Parathyroid adenoma (tissue), 2 donors: ENCODE data around the gene PPARA.

ENCODE experiments used
- H2AFZ ChIP-seq: fragments of 300-600 bp; sonication (generic); one replicate; pipeline ENCODE4 v1.7.0; 2017; ENCODE audit warnings: antibody characterized with exemption, mild to moderate bottlenecking
- H3K27ac ChIP-seq: fragments of 300-600 bp; sonication (generic); one replicate; pipeline ENCODE4 v1.7.0; 2017
- H3K27me3 ChIP-seq: fragments of 300-600 bp; sonication (generic); one replicate; pipeline ENCODE4 v1.7.0; 2017; ENCODE audit warnings: low read length; ENCODE audit not compliant: control insufficient read depth, insufficient read depth
- H3K36me3 ChIP-seq: fragments of 300-600 bp; sonication (generic); one replicate; pipeline ENCODE4 v1.7.0; 2017; ENCODE audit warnings: low read length; ENCODE audit not compliant: control insufficient read depth, insufficient read depth
- H3K4me1 ChIP-seq: fragments of 300-600 bp; sonication (generic); one replicate; pipeline ENCODE4 v1.7.0; 2017; ENCODE audit warnings: control low read depth
- H3K4me2 ChIP-seq: fragments of 300-600 bp; sonication (generic); one replicate; pipeline ENCODE4 v1.7.0; 2017; ENCODE audit warnings: low read length
- H3K4me3 ChIP-seq: fragments of 300-600 bp; sonication (generic); one replicate; pipeline ENCODE4 v1.7.0; 2017; ENCODE audit warnings: low read depth, low read length
- H3K79me2 ChIP-seq: fragments of 300-600 bp; sonication (generic); one replicate; pipeline ENCODE4 v1.7.0; 2017; ENCODE audit warnings: control low read depth
- H3K9ac ChIP-seq: fragments of 300-600 bp; sonication (generic); one replicate; pipeline ENCODE4 v1.7.0; 2017; ENCODE audit warnings: mild to moderate bottlenecking
- H3K9me3 ChIP-seq: fragments of 300-600 bp; sonication (generic); one replicate; pipeline ENCODE4 v1.7.0; 2017; ENCODE audit warnings: low read length; ENCODE audit not compliant: control insufficient read depth
- CTCF ChIP-seq: fragments of 300-600 bp; sonication (generic); IDR thresholded peaks from one replicate; pipeline ENCODE4 v1.7.0; 2017; ENCODE audit warnings: antibody characterized with exemption, mild to moderate bottlenecking
- donor health status: primary hyperparathyroidism.

The PPARA gene

GRCh38 chr22:46162771-46163556, 12.6 kb downstream of the PPARA start:
- no peak overlapping the region for H3K4me2 ChIP-seq
- no peaks in the 10 kb centered on the region for H3K4me1 ChIP-seq
- H3K4me3 ChIP-seq = no peak overlapping the region
- no peaks in the 10 kb centered on the region for H3K27me3 ChIP-seq
- TF ChIP-seq CTCF = no peak
- H2AFZ ChIP-seq = no peak overlapping the region
- H3K27ac ChIP-seq = no peak overlapping the region
- no peaks in the 10 kb centered on the region for H3K9me3 ChIP-seq
- no peaks in the 10 kb centered on the region for H3K36me3 ChIP-seq
- peaks cover 3% of the 10 kb centered on the region for H3K79me2 ChIP-seq
- H3K9ac ChIP-seq = no peak overlapping the region

- H3K4me1 ChIP-seq = no peaks in the 10 kb centered on the region
- H3K36me3 ChIP-seq = no peaks in the 10 kb centered on the region
- no peak overlapping the region for H2AFZ ChIP-seq
- H3K4me3 ChIP-seq = no peak overlapping the region
- no peak overlapping the region for H3K27ac ChIP-seq
- H3K27me3 ChIP-seq = no peaks in the 10 kb centered on the region
- no peak overlapping the region for H3K4me2 ChIP-seq
- no peaks in the 10 kb centered on the region for H3K9me3 ChIP-seq
- H3K79me2 ChIP-seq = peaks cover 3% of the 10 kb centered on the region
- no peak overlapping the region for H3K9ac ChIP-seq
- TF ChIP-seq CTCF = no peak
These were observed 13.2 kb downstream of the PPARA start for GRCh38 chr22:46163557-46163888.

GRCh38 chr22:46165977-46166376, 15.7 kb downstream of the PPARA start:
- Histone ChIP-seq H3K36me3 (no peaks in the 10 kb centered on the region), H2AFZ (no peak overlapping the region), H3K27me3 (no peaks in the 10 kb centered on the region), H3K4me2 (no peak overlapping the region), H3K79me2 (peaks cover 3% of the 10 kb centered on the region), H3K27ac (no peak overlapping the region), H3K9ac (no peak overlapping the region), H3K4me1 (no peaks in the 10 kb centered on the region), H3K9me3 (no peaks in the 10 kb centered on the region), H3K4me3 (no peak overlapping the region)
- no peak for TF ChIP-seq CTCF

GRCh38 chr22:46169628-46170027, 19.3 kb downstream of the PPARA start:
- Histone ChIP-seq H2AFZ (no peak overlapping the region), H3K4me3 (no peak overlapping the region), H3K4me1 (no peaks in the 10 kb centered on the region), H3K79me2 (no peaks in the 10 kb centered on the region), H3K9me3 (no peaks in the 10 kb centered on the region), H3K27me3 (no peaks in the 10 kb centered on the region), H3K9ac (no peak overlapping the region), H3K4me2 (no peak overlapping the region), H3K36me3 (no peaks in the 10 kb centered on the region), H3K27ac (no peak overlapping the region)
- no peak for TF ChIP-seq CTCF

GRCh38 chr22:46171940-46172339, 21.6 kb downstream of the PPARA start:
- Histone ChIP-seq H3K9me3 (no peaks in the 10 kb centered on the region), H3K36me3 (no peaks in the 10 kb centered on the region), H3K79me2 (no peaks in the 10 kb centered on the region), H2AFZ (no peak overlapping the region), H3K4me2 (no peak overlapping the region), H3K27me3 (no peaks in the 10 kb centered on the region), H3K27ac (no peak overlapping the region), H3K4me3 (no peak overlapping the region), H3K4me1 (no peaks in the 10 kb centered on the region), H3K9ac (no peak overlapping the region)
- TF ChIP-seq CTCF = no peak
